Peyer's patch (tissue), 4 donors: ENCODE measurements around the gene PSD. TPM values are rescaled to one million over a fixed set of nuclear protein-coding genes. Genes with fewer than 3 reads are reported as not detected.

ENCODE experiments used
- DNase-seq, 3 donors: peaks; one replicate each; pipeline ENCODE4 v3.0.0-alpha.2; 2017 to 2019
- H3K27ac ChIP-seq, 4 donors: fragments of 200-600 bp; sonication (generic); one replicate each; pipeline ENCODE4 v1.5.1; 2016 to 2019
- H3K27me3 ChIP-seq, 2 donors: fragments of 200-600 bp; sonication (generic); one replicate each; pipeline ENCODE4 v1.5.1; 2019
- H3K36me3 ChIP-seq, 3 donors: fragments of 200-600 bp; sonication (generic); one replicate each; pipeline ENCODE4 v1.5.1; 2016 to 2019
- H3K4me1 ChIP-seq, 4 donors: fragments of 200-600 bp; sonication (generic); one replicate each; pipeline ENCODE4 v1.5.1; 2016 to 2019
- H3K4me3 ChIP-seq, 4 donors: fragments of 200-600 bp; sonication (generic); 1 replicate in 3 of 4; 2 replicates in 1 of 4; pipeline ENCODE4 v1.5.1; 2016 to 2019; ENCODE audit warnings: mild to moderate bottlenecking in 1 of 4
- H3K9me3 ChIP-seq, 4 donors: fragments of 200-600 bp; sonication (generic); one replicate each; pipeline ENCODE4 v1.5.1; 2016 to 2019; ENCODE audit warnings: mild to moderate bottlenecking in 1 of 4
- POLR2A ChIP-seq, 2 donors: fragments of 450-650 bp; IDR thresholded peaks; one replicate each; pipeline ENCODE4 v1.5.1; 2017; ENCODE audit warnings: antibody characterized with exemption in 2 of 2, mild to moderate bottlenecking in 2 of 2, moderate library complexity in 2 of 2
- total RNA-seq, 4 donors: library from RNA; depleted of rRNA; stranded (reverse); fragments of >200 nt; gene quantifications; one replicate each; pipeline ENCODE4 v1.1.0, GENCODE V29; 2016
- TF ChIP-seq, protein P1 (sequence below), 6 experiments: fragments of 450-650 bp in 4 of 6; fragments of 200-600 bp in 2 of 6; sonication (generic) in 1 of 6; IDR thresholded peaks; one replicate each; pipeline ENCODE4 v1.5.1; 2017 to 2019; ENCODE audit warnings: antibody characterized with exemption in 6 of 6, mild to moderate bottlenecking in 3 of 6, moderate library complexity in 1 of 6

Gene PSD
- total RNA-seq, 4 donors from 2014 or later, result 1.6 to 14.3 (median 6.3) TPM; not detected in 1

- no peak for DNase-seq
- Histone ChIP-seq H3K9me3 (no peaks in the 10 kb centered on the region), H3K4me1 (peaks cover 0 to 6% (median 0%) of the 10 kb centered on the region in 4 donors), H3K27me3 (no peaks in the 10 kb centered on the region), H3K36me3 (no peaks in the 10 kb centered on the region), H3K27ac (peak overlapping the region in 3 of 4 donors; percentile 1 to 14 (median 6)), H3K4me3 (no peak overlapping the region)
- TF ChIP-seq POLR2A (IDR thresholded peaks at IDR 0.05), result no peak
- TF ChIP-seq, protein P1, sequence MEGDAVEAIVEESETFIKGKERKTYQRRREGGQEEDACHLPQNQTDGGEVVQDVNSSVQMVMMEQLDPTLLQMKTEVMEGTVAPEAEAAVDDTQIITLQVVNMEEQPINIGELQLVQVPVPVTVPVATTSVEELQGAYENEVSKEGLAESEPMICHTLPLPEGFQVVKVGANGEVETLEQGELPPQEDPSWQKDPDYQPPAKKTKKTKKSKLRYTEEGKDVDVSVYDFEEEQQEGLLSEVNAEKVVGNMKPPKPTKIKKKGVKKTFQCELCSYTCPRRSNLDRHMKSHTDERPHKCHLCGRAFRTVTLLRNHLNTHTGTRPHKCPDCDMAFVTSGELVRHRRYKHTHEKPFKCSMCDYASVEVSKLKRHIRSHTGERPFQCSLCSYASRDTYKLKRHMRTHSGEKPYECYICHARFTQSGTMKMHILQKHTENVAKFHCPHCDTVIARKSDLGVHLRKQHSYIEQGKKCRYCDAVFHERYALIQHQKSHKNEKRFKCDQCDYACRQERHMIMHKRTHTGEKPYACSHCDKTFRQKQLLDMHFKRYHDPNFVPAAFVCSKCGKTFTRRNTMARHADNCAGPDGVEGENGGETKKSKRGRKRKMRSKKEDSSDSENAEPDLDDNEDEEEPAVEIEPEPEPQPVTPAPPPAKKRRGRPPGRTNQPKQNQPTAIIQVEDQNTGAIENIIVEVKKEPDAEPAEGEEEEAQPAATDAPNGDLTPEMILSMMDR (IDR thresholded peaks at IDR 0.05), result no peak
These were observed 34.9 kb upstream of the PSD start for GRCh38 chr10:102453502-102453901.

- DNase-seq, result peak in 1 of 3 donors; percentile 61
- H3K4me1 ChIP-seq, result peaks cover 0 to 6% (median 0%) of the 10 kb centered on the region in 4 donors
These were observed 34.2 kb upstream of the PSD start for GRCh38 chr10:102452672-102453340.

DNA sequence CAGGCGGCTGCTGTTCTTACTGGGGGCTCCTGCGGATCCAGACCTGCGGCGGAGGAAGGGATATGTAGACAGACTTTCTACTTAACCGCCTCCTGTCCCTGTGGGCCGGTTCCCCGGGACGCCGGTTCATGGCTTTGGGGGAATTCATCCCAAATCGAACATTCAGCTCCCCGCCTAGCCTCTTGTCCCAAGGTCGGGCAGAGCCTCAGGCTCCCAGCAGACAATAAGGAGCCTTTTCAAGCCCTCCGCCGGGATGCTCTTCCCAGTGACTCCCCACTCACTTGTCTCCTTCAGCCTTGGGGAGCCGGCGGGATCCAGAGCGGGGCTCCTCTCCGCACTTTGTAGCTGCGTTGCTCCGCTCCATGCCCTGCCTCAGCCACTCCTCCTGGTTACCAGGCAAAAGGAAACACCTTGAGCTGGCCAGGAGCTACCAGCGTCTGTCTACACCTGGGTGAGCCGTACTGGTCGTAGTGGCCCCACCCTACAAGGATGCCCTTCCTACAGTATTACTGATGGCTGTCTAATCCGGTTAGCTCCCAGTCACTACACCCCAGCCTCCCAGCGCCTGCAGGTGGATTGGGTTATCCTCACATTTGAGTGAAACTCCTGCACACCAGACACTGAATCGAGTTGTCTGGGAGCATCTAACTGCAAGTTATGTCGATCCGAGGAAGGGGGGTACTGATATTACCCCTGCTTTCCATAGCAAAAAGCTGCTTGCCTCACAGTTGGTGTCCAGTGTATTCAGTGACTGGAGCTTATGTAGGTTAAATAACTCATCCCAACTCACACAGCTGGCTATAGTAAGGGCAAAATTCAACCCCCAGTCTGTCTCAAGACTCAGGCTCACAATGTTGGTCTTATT is 32.8 kb upstream of the PSD start, which contains the start of gene C10orf95:
Gene C10orf95 (minus strand): TSS at position 439 of the 865 bp plus-strand sequence. CDS start 450 bp downstream, outside the sequence.
- TF ChIP-seq, protein P1 (IDR thresholded peaks at IDR 0.05), result no peak
- TF ChIP-seq POLR2A (IDR thresholded peaks at IDR 0.05), result no peak
- Histone ChIP-seq H3K36me3 (no peaks in the 10 kb centered on the region), H3K27ac (peak within 1 kb of the TSS; percentile 83 to 87 (median 85)), H3K4me3 (peak within 1 kb of the TSS; percentile 71 to 95 (median 82)), H3K9me3 (no peaks in the 10 kb centered on the region), H3K4me1 (peaks cover 0 to 6% (median 0%) of the 10 kb centered on the region in 4 donors), H3K27me3 (no peaks in the 10 kb centered on the region)
- DNase-seq, result peak in 2 of 3 donors; percentile 64 to 67

More at GRCh38 chr10:102452672-102453340, 34.2 kb upstream of the PSD start:
- TF ChIP-seq POLR2A (IDR thresholded peaks at IDR 0.05), result no peak
- TF ChIP-seq, protein P1 (IDR thresholded peaks at IDR 0.05), result no peak
- no peak overlapping the region for H3K4me3 ChIP-seq
- no peaks in the 10 kb centered on the region for H3K27me3 ChIP-seq
- H3K27ac ChIP-seq, result peak overlapping the region in 3 of 4 donors; percentile 1 to 36 (median 6)
- H3K9me3 ChIP-seq, result no peaks in the 10 kb centered on the region
- no peaks in the 10 kb centered on the region for H3K36me3 ChIP-seq

DNA sequence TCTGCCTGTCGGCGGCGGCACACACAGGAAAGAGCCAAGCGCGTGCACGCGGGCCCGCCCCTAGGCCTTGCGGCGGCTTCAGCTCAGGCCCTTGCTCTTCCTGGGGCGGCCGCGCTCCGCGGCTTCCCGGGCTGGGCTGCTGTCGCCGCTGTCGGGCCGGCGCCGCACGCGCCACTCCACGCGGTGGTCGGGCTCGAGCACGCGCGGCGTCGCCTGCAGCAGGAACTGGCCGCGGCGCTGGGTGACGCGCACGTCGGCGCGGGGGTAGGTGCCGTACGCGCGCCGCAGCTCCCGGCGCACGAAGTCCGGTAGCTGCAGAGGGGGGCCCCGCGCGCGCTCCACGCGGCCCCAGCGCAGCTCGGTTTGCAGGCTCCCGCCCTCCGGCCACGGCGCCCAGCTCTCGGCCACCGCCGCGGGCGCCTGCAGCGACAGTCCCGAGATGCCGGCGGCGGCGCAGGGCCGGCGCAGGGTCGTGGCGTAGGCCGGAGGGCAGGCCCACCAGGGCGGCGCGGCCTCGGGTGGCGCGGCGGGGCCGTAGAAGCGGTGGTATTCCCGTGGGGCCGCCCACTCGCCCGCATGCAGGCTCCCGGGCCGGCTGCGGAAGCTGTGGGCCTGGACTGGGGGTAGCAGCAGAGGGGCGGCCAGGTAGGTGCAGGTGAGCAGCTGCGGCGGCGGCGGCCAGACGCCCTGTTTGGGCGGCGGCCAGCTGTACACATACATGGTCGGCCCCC is 32.0 kb upstream of the PSD start:
- Histone ChIP-seq H3K36me3 (no peaks in the 10 kb centered on the region), H3K27ac (peak overlapping the region; percentile 83 to 87 (median 85)), H3K4me1 (peaks cover 0 to 6% (median 0%) of the 10 kb centered on the region in 4 donors), H3K4me3 (peak overlapping the region; percentile 71 to 95 (median 82)), H3K9me3 (no peaks in the 10 kb centered on the region), H3K27me3 (no peaks in the 10 kb centered on the region)
- TF ChIP-seq, protein P1 (IDR thresholded peaks at IDR 0.05), result peak in 2 of 6 experiments; percentile 12 to 18
- peak; percentile 61 to 64 for TF ChIP-seq POLR2A (IDR thresholded peaks at IDR 0.05)
- DNase-seq, result peak; percentile 88 to 96 (median 91)

DNA sequence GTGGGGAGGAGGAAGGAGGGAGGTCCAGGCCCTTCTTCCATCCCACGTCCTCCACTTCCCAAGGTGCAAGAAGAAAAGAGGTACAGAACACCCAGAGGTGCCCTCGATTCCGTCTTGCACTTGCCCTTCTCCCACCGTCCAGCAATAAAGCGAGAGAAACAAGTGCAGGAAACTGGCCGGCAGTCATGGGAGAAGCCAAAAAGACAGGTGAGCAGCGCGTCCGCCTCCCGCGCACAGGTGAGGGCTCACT is 31.5 kb upstream of the PSD start:
- Histone ChIP-seq H3K36me3 (no peaks in the 10 kb centered on the region), H3K4me1 (peaks cover 0 to 6% (median 0%) of the 10 kb centered on the region in 4 donors), H3K27me3 (no peaks in the 10 kb centered on the region), H3K9me3 (no peaks in the 10 kb centered on the region), H3K27ac (peak overlapping the region; percentile 83 to 87 (median 85)), H3K4me3 (peak overlapping the region; percentile 71 to 95 (median 82))
- TF ChIP-seq, protein P1 (IDR thresholded peaks at IDR 0.05), result no peak
- TF ChIP-seq POLR2A (IDR thresholded peaks at IDR 0.05), result no peak
- DNase-seq, result no peak
